Measurements from ENCODE around the gene CCDC60. TPM values are rescaled to one million over a fixed set of nuclear protein-coding genes. Genes with fewer than 3 reads are reported as not detected.

CCDC60 gene
- total RNA-seq, 4 donors from 2014 or later: not detected

GRCh38 chr12:119365451-119365850 lies 30.9 kb downstream of the CCDC60 start:
- Histone ChIP-seq H3K27ac (replicated peaks in 1 of 4) (peak overlapping the region in 2 of 4 donors; percentile 8 to 49), H3K9me3 (no peaks in the 10 kb centered on the region), H3K4me3 (no peak overlapping the region), H3K4me1 (peaks cover 8 to 49% (median 40%) of the 10 kb centered on the region in 4 donors), H3K36me3 (no peaks in the 10 kb centered on the region), H3K27me3 (no peaks in the 10 kb centered on the region)
- DNase-seq (ENCODE audit: extremely low spot score): no peak
- 57% methylated on average over 3 of the region's 3 CpGs for WGBS
- intact Hi-C loops (cut with DNase I): loop anchor here (5.0 kb wide), 1 partner anchor 38 kb away; no protein-coding TSS in a partner anchor
- no peak for TF ChIP-seq EP300 (IDR thresholded peaks at IDR 0.05)

DNA sequence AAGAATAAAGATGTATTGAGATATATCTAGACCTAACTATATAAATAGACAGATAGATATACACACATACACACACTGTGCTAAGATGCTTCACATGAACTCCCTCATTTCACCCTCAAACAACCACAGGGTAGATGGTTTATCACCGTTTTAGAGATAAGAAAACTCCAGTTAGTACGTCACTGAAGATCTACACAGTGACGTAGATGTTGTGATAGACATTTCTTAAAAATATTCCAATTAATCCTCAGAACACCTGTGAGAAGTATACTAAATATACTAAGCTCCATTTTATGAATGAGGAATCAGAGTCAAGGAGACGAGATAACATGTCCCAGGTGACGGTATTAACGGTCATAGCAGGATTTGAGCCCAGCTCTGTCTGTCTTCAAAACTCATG lies 31.5 kb downstream of the CCDC60 start:
- no peaks in the 10 kb centered on the region for H3K9me3 ChIP-seq
- H3K36me3 ChIP-seq: no peaks in the 10 kb centered on the region
- TF ChIP-seq CTCF (IDR thresholded peaks at IDR 0.05) (no peak), POLR2AphosphoS5 (IDR thresholded peaks at IDR 0.05) (no peak), EP300 (IDR thresholded peaks at IDR 0.05) (no peak), POLR2A (IDR thresholded peaks at IDR 0.05; ENCODE audit: low read depth) (no peak)
- 84% methylated on average over 6 of the region's 6 CpGs for WGBS
- intact Hi-C loops (cut with DNase I): loop anchor here (5.0 kb wide), 1 partner anchor 39 kb away; no protein-coding TSS in a partner anchor
- H3K4me3 ChIP-seq: no peak overlapping the region
- DNase-seq (ENCODE audit: extremely low spot score): no peak
- peaks cover 13 to 54% (median 45%) of the 10 kb centered on the region in 4 donors for H3K4me1 ChIP-seq
- no peaks in the 10 kb centered on the region for H3K27me3 ChIP-seq
- peak overlapping the region in 2 of 4 donors; percentile 33 to 49 for H3K27ac ChIP-seq (replicated peaks in 1 of 4)

DNA sequence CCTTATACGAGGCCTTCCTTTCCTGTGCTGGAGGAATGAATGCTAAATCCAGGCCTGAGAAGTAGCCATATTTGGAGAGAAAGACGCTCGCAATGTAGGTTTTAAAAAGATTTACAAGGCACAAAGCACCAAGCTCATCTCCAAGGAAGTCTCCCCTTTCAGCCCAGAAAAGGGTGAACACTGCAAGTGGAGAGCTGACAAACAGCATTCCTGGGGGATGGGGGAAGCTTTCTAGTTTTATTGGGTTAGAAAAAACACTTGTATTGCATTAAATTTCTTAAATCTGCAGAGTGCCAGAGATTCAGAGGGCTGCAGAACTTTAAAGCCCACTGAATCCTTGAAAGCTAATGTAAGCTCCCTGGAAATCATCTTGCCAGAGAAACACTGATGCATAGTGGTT lies 34.6 kb downstream of the CCDC60 start:
- intact Hi-C loops (cut with DNase I): loop anchor here (5.0 kb wide), 1 partner anchor 42 kb away; no protein-coding TSS in a partner anchor
- H3K27ac ChIP-seq (replicated peaks in 1 of 4): peak overlapping the region; percentile 74 to 80 (median 78)
- 75% methylated on average over 3 of the region's 3 CpGs for WGBS
- H3K4me3 ChIP-seq: no peak overlapping the region
- no peaks in the 10 kb centered on the region for H3K36me3 ChIP-seq
- H3K4me1 ChIP-seq: peaks cover 32 to 86% (median 72%) of the 10 kb centered on the region in 4 donors
- TF ChIP-seq EP300 (IDR thresholded peaks at IDR 0.05) (no peak), POLR2A (IDR thresholded peaks at IDR 0.05; ENCODE audit: low read depth) (no peak), CTCF (IDR thresholded peaks at IDR 0.05) (no peak), POLR2AphosphoS5 (IDR thresholded peaks at IDR 0.05) (no peak)
- H3K27me3 ChIP-seq: no peaks in the 10 kb centered on the region
- DNase-seq (ENCODE audit: extremely low spot score): no peak
- no peaks in the 10 kb centered on the region for H3K9me3 ChIP-seq

GRCh38 chr12:119369907-119370546 lies 35.5 kb downstream of the CCDC60 start:
- intact Hi-C loops (cut with DNase I): loop anchor here (5.0 kb wide), 1 partner anchor 43 kb away; no protein-coding TSS in a partner anchor
- WGBS: 39% methylated on average over 10 of the region's 10 CpGs

More at GRCh38 chr12:119369907-119370546, 35.5 kb downstream of the CCDC60 start:
- Histone ChIP-seq H3K27ac (replicated peaks in 1 of 4) (peak overlapping the region; percentile 74 to 80 (median 78)), H3K27me3 (no peaks in the 10 kb centered on the region), H3K4me3 (no peak overlapping the region), H3K9me3 (no peaks in the 10 kb centered on the region), H3K4me1 (peaks cover 40 to 86% (median 70%) of the 10 kb centered on the region in 4 donors), H3K36me3 (no peaks in the 10 kb centered on the region)
- TF ChIP-seq POLR2AphosphoS5 (IDR thresholded peaks at IDR 0.05) (peak; percentile 85 to 89), POLR2A (IDR thresholded peaks at IDR 0.05; ENCODE audit: low read depth) (no peak), EP300 (IDR thresholded peaks at IDR 0.05) (peak; percentile 66), CTCF (IDR thresholded peaks at IDR 0.05) (no peak)
- DNase-seq (ENCODE audit: extremely low spot score): no peak

Data from esophagus muscularis mucosa (tissue), 4 donors.